HG03469 (cell line): ENCODE measurements around the gene PTGDS.
"Not testable (repeated sequence)": the region's sequence is repeated elsewhere in the genome, so short reads cannot be mapped to it uniquely, and the experiment has no call there.

Source experiments
- ATAC-seq: cut with Tn5 transposase; IDR thresholded peaks from one replicate; pipeline ENCODE4 v1.9.1; 2021; ENCODE audit warnings: mild to moderate bottlenecking, moderate library complexity, moderate number of reproducible peaks; ENCODE audit not compliant: unreplicated experiment

The PTGDS gene

DNA sequence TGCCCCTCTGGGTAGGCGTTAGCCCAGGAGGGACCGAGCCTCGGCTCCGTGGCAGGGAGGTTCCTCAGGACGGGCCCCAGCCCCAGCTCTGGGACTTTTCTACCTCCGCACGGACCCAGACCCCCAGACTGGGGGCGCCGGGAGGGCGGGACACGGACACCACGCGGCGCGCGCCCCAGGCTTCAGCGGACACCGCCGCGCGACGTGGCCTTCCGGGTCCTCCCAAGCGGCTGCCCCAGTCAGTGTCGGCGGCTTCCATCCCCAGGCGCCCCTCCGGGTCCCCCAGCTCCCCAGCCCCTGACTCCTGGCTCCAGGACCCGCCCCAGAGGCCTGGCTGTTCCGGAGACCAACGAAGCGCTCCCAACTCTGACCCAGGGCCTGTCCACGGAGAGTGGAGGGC, 8.5 kb downstream of the PTGDS start:
- ATAC-seq, result no peak

- no peak for ATAC-seq
Measured at GRCh38 chr9:136988872-136989271, 11.6 kb downstream of the PTGDS start.

- ATAC-seq, result no peak
Measured at GRCh38 chr9:136990242-136990911, 13.1 kb downstream of the PTGDS start.

DNA sequence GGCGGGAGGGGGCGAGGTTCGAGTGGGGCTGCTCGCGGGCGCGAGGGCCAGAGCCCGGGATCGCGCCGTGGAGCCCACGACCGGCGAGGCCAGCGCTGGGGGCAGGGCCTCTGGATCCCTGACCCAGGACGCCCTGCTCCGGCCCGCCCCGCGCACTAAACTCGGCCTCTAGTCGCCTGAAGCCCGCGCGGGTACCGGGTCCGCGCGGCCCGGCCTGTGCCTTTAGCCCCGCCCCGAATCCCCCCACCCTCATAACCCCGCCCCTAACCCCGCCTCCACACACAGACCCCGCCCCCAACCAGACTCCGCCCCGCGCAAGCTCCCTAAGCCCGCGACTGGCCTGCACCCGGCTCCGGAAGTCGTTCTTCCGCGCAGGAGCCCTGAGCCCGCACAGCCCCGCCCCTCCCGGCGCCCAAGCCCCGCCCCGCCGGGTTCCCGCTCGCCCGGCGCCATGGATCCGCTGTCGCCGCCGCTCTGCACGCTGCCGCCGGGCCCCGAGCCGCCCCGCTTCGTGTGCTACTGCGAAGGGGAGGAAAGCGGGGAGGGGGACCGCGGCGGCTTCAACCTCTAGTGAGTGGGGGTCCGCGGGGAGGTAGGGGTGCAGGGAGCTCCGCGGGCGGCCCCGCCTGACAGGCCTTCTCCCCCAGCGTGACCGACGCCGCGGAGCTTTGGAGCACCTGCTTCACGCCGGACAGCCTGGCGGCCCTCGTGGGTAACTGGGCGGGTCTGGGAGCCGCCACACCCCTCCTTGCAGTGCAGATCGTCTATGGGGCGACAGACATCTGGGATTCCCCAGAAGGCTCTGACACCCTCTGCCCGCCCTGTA, 14.9 kb downstream of the PTGDS start, which contains the start of gene PAXX:
PAXX (plus strand) TSS at position 430 of the 826 bp plus-strand sequence; CDS start at position 452, 22 bp downstream.
- peak; percentile 47 for ATAC-seq

DNA sequence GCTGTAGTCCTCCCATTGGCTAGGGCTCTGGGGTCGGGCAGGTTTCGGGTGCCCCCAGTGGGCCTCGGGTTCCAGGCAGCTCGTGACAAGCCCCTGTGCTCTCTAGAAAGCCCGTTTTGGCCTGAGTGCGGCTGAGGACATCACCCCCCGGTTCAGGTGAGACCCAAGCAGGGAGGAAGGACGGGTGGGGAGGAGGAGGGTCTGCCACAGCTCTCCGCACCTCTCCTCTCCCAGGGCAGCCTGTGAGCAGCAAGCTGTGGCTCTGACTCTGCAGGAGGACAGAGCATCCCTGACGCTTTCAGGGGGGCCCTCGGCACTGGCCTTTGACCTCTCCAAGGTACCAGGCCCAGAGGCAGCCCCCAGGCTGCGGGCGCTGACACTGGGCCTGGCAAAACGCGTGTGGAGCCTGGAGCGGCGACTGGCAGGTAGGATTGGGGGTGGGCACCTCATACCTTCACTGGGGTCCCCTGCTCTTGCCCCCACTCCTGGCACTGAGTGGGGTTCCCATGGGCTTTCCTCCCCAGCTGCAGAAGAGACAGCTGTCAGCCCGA, 15.6 kb downstream of the PTGDS start:
- no peak for ATAC-seq

DNA sequence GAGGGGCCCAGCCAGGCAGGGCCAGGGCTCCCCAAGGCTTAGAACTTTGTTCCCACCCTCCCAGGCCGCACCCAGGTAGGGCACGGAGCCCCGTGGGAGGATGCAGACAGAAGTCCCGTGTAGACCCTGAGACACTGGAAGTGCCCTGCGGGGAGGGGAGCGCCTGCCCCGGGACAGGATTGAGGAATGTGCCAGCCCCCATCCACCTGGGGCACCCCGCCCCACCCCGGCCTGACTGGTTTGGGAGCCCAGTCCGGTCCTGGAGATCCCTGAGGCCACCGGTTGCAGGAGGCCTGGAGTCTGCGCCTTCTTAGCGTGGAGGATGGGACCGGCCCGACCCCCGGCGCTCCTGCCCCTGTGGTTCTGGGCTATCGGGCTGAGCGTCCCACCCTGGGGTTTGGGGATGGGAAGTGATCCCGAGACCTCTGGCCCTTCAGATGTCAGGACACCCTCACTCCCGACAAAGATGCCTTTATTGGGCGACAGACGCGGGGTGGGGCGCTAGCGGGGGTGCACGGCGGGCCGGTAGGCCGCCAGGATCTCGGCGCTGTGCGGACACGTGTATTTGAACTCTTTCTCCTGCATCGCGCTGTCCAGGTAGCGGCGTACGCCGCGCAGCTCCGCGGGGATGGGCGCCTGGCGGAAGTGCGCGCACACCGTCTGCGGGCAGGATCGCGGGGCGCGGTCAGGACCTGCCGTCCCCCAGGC, 17.0 kb downstream of the PTGDS start:
- no peak for ATAC-seq

GRCh38 chr9:136994888-136995230, 17.6 kb downstream of the PTGDS start:
- no peak for ATAC-seq

GRCh38 chr9:136995362-136995761, 18.1 kb downstream of the PTGDS start:
- ATAC-seq, result no peak

DNA sequence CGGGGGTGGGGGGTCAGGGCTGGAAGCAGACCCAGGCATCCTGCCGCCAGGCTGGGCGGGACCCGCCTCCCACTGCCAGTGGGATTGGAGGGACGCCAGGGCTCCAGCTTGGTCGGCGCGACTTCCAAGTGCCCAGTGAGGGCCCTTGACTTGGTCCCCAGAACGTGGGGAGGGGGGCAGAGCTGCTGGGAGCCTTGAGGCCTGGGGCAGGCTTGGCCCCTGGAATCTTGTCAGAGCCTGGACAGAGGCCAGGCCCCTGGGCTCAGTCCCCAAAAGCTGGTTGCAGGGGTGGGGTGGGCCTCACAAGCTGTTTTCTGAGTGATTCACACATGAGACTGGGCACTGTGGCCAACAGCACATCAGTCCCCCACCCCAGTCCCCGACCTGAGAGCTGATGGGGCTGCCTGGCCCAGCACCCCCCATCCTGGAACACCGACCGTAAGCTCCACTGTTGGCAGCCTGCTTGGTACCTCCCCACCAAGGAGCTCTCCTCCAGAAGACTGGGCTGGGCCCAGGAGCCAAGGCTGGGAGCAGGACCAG, 18.5 kb downstream of the PTGDS start:
- no peak for ATAC-seq

DNA sequence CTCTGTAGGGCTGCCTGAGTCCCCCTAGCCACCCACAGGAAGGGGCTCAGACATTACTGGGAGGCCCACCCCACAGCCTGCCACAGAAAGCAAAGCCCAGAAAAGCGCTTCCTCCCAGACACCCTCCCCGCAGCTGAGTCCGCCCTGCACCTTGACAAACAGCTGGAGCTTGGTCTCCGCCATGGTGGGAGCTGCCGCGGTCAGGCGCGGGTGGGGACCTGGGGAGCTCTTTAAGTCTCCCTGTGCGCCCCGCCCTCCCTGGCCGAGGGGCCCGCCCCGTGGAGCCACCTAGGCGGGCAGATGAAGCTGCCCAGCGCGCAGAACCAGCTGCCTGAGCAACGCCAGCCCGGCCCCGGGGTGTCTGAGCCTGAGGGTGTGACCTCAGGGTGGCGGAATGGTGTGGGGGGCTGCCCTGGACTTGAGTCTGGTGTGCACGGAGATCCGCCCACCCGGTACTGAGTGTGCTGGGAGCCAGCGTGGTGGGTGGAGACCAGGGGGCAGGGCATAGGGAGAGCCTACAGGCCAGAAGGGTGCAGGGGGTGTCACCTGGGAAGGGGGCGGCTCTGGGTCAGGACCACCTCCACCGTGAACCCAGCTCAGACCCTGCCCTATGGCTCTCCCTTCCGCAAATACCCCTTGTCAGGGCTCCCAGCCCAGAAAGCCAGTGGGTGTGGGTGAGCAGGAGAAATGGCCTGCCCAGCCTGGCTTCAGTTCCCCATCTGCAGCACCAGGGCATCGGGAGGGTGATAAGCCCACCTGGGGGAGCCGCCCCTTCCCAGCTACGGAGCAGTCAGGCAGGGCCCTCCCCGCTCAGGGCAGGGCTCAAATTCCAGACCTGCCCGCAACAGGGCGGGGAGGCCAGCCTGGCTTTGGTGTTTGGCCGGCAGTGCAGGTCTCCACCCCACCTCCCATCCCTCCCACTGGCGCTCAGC, 19.3 kb downstream of the PTGDS start, which contains the start of gene CLIC3:
CLIC3 (minus strand) TSS at position 208 of the 932 bp plus-strand sequence; CDS start at position 183, 25 bp downstream.
- ATAC-seq, result no peak

DNA sequence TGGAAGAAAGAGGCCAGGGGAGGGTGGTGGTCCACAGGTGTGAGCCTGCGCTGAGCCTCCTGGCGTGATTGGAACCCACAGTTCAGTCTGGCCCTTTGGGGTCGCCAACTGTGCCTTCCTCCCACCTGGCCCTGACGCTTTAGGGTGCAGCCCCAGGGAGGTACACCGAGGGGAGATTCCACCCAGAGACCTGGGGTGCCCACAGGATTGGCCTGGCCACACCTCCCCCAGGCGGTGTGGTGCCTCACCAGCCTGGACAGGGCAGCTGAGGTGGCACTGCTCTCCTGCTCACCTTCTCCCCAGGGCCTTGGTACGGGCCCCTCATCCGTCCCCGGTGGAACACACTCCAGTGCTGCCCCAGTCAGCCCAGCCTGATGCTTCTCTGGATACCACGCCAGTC, 20.1 kb downstream of the PTGDS start:
- ATAC-seq, result no peak

DNA sequence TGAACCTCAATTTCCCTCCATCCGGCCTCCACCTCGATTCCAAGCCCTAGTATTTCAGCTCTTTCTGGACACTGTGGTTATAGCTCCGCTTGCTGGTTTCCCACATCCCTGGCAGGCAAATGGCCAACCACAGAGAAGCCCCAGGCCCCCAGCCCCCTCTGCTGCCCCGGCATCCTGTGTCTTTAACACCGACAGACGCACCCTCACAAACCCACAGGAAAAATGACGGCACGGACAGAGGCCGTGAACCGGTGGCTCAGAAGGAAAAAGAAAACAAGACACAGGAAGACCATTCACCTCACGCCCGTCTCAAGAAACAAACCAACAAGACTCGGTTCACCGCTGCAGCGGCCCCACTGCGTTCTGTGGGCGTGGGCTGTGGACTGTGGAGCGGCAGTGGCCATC, 20.5 kb downstream of the PTGDS start:
- no peak for ATAC-seq

GRCh38 chr9:137000177-137000930, 23.1 kb downstream of the PTGDS start:
- no peak for ATAC-seq

DNA sequence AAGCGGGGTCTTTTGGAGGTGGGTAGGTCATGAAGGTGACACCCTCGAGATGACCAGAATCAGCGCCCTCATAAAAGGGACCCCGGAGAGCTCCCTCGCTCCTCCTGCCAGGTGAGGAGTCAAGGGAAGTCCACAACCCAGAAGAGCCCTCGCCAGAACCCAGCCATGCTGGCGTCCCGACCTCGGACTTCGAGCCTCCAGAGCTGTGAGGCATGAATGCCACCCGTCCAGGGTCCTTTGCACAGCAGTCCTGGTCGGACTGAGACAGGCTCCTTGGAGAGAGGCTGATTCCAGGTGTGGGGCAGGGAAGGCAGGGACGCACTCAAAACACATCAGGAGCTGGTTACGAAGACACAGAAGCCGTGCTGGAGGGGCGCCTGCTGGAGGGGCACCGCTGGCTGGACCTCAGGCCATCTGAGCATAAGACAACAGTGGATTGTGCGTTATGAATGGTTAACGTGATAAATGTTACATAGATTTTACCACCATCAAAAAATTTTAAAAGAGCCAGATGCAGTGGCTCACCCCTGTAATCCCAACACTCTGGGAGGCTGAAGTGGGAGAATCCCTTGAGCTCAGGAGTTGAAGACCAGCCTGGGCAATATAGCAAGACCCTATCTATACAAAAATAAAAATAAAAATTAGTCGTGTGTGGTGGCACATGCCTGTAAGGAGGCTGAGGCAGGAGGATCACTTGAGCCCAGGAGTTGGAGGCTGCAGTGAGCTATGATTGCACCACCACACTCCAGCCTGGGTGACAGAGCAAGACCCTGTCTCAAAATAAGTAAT, 24.7 kb downstream of the PTGDS start:
- ATAC-seq, result no peak

- no peak for ATAC-seq
Measured at GRCh38 chr9:137002646-137003041, 25.3 kb downstream of the PTGDS start.

DNA sequence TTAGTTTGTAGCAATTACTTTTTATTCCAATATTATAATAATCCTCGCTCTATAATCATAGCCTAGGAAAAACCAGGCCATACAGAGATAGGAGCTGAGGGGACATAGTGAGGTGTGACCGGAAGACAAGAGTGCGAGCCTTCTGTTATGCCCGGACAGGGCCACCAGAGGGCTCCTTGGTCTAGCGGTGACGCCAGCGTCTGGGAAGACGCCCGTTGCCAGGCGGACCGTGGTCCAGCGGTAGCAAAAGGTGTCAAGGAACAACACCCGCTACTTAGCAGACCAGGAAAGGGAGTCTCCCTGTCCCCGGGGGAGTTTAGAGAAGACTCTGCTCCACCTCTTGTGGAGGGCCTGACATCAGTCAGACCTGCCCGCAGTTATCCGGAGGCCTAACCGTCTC, 27.0 kb downstream of the PTGDS start:
- ATAC-seq, result not testable (repeated sequence)

DNA sequence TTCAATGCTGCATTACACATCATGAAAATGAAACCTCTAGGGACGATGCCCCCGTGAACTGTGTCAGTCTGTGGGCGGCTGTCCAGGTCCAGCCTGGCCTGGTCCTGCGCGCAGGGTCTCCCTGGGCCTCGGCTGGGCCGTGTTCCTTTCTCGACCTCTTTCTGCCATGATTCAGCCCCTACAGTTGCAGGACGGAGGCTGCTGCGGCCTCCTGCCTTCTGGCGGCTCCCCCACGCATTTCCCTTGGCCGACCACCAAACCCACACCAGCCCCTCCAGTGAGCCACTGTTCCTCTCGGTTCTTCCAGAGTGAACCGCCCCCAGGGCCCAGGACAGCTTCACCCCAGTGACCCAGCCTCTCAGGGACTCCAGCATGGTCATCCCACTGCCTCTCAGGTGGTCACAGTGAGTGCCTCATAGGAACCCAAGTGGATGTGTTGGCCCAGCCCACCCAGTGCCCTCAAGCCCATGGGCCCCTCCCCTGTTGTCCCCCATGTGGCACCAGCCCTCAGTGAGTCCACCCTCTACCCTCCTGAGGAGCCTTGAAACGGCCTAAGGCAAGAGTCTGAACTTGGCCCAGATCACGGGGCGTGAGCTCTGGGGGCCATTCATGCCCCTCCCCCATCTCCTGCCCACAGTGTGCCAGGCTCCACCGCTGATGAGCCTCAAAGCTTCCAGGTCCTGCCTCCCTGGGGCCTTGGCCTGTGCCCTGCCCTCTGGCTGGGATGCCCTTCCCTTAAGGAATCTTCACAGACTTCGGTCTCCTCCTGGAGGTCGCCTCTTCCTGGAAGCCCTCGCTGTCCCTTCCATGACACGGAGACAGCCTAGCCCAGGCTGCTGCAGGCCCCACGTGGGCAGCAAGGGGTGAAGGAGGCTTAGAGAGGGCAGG, 29.1 kb downstream of the PTGDS start:
- ATAC-seq, result no peak
